Measurements from ENCODE around the gene TUBB4A. TPM values are rescaled to one million over a fixed set of nuclear protein-coding genes. Genes with fewer than 3 reads are reported as not detected.

The TUBB4A gene
- total RNA-seq, 2 donors from 2014 or later: not detected

GRCh38 chr19:6495947-6496346 is 6.2 kb downstream of the TUBB4A start:
- Histone ChIP-seq H3K9me3 (no peaks in the 10 kb centered on the region), H3K4me1 (ENCODE audit: control insufficient read depth in 1 of 2, low read depth in 2 of 2) (no peaks in the 10 kb centered on the region), H3K27me3 (replicated peaks; ENCODE audit: insufficient read depth) (no peaks in the 10 kb centered on the region), H3K36me3 (no peaks in the 10 kb centered on the region), H3K4me3 (no peak overlapping the region), H3K27ac (no peak overlapping the region)
- no peak for DNase-seq (ENCODE audit: low spot score)
- TF ChIP-seq CTCF (IDR thresholded peaks at IDR 0.05): no peak
- ATAC-seq (ENCODE audit: insufficient number of reproducible peaks, low FRiP score, low read depth): no peak

GRCh38 chr19:6494438-6495036 is 7.6 kb downstream of the TUBB4A start:
- H3K27ac ChIP-seq: no peak overlapping the region
- no peaks in the 10 kb centered on the region for H3K4me1 ChIP-seq (ENCODE audit: control insufficient read depth in 1 of 2, low read depth in 2 of 2)
- DNase-seq (ENCODE audit: low spot score): no peak
- TF ChIP-seq CTCF (IDR thresholded peaks at IDR 0.05): no peak
- no peaks in the 10 kb centered on the region for H3K27me3 ChIP-seq (replicated peaks; ENCODE audit: insufficient read depth)
- H3K9me3 ChIP-seq: no peaks in the 10 kb centered on the region
- no peak for ATAC-seq (ENCODE audit: insufficient number of reproducible peaks, low FRiP score, low read depth)
- H3K4me3 ChIP-seq: no peak overlapping the region
- H3K36me3 ChIP-seq: no peaks in the 10 kb centered on the region

GRCh38 chr19:6491802-6492592 is 10.1 kb downstream of the TUBB4A start:
- DNase-seq (ENCODE audit: low spot score): no peak
- no peaks in the 10 kb centered on the region for H3K27me3 ChIP-seq (replicated peaks; ENCODE audit: insufficient read depth)
- no peak overlapping the region for H3K4me3 ChIP-seq
- H3K36me3 ChIP-seq: no peaks in the 10 kb centered on the region
- TF ChIP-seq CTCF (IDR thresholded peaks at IDR 0.05): no peak
- H3K27ac ChIP-seq: no peak overlapping the region
- H3K9me3 ChIP-seq: no peaks in the 10 kb centered on the region
- ATAC-seq (ENCODE audit: insufficient number of reproducible peaks, low FRiP score, low read depth): no peak
- H3K4me1 ChIP-seq (ENCODE audit: control insufficient read depth in 1 of 2, low read depth in 2 of 2): no peaks in the 10 kb centered on the region

GRCh38 chr19:6490134-6490533 is 12.0 kb downstream of the TUBB4A start:
- no peaks in the 10 kb centered on the region for H3K27me3 ChIP-seq (replicated peaks; ENCODE audit: insufficient read depth)
- H3K4me1 ChIP-seq (ENCODE audit: control insufficient read depth in 1 of 2, low read depth in 2 of 2): no peaks in the 10 kb centered on the region
- ATAC-seq (ENCODE audit: insufficient number of reproducible peaks, low FRiP score, low read depth): no peak
- H3K4me3 ChIP-seq: no peak overlapping the region
- no peaks in the 10 kb centered on the region for H3K9me3 ChIP-seq
- no peak overlapping the region for H3K27ac ChIP-seq
- H3K36me3 ChIP-seq: no peaks in the 10 kb centered on the region
- no peak for DNase-seq (ENCODE audit: low spot score)
- no peak for TF ChIP-seq CTCF (IDR thresholded peaks at IDR 0.05)

- Histone ChIP-seq H3K36me3 (no peaks in the 10 kb centered on the region), H3K27ac (no peak overlapping the region), H3K4me3 (no peak overlapping the region), H3K4me1 (ENCODE audit: control insufficient read depth in 1 of 2, low read depth in 2 of 2) (no peaks in the 10 kb centered on the region), H3K9me3 (no peaks in the 10 kb centered on the region), H3K27me3 (replicated peaks; ENCODE audit: insufficient read depth) (no peaks in the 10 kb centered on the region)
- ATAC-seq (ENCODE audit: insufficient number of reproducible peaks, low FRiP score, low read depth): no peak
- no peak for TF ChIP-seq CTCF (IDR thresholded peaks at IDR 0.05)
- no peak for DNase-seq (ENCODE audit: low spot score)
These were observed 12.6 kb downstream of the TUBB4A start for GRCh38 chr19:6489278-6490061.
